HCT116 (cell line): Measurements from ENCODE around the gene METTL17. TPM values are rescaled to one million over a fixed set of nuclear protein-coding genes. Genes with fewer than 3 reads are reported as not detected.

ENCODE experiments used
- ATAC-seq: fragments of 200-7000 bp; cut with Tn5 transposase; 2 replicates; pipeline ENCODE4 v1.9.1; 2020; ENCODE audit warnings: mild to moderate bottlenecking, moderate library complexity
- BruUV-seq: library from RNA; stranded (reverse); fragments of 400-500 nt; replicated peaks from 2 replicates; lab custom pipeline; 2021; lab: Mats Ljungman, UMichigan
- CTCF ChIA-PET: fragments of 300-600 bp; sonication (Branson Sonifier 250); formaldehyde crosslinking; loops from one replicate; lab custom pipeline; 2021; ENCODE audit warnings: antibody characterized with exemption; lab: Charles Lee
- POLR2A ChIA-PET: fragments of 300-600, 350-600 bp; sonication (Branson Sonifier 250); formaldehyde crosslinking; loops from one replicate; lab custom pipeline; 2021; ENCODE audit warnings: antibody characterized with exemption; lab: Charles Lee
- RAD21 ChIA-PET, 2 experiments: fragments of 300-600 bp; sonication (Branson Sonifier 250); formaldehyde crosslinking; loops; one replicate each; lab custom pipeline; 2023; ENCODE audit warnings: low total read pairs in 2 of 2; ENCODE audit not compliant: uncharacterized antibody in 2 of 2, unreplicated experiment in 2 of 2, low non-redundant PET in 1 of 2; lab: Charles Lee
- DNase-seq: peaks from one replicate; pipeline ENCODE4 v3.0.0-alpha.2; 2010; ENCODE audit warnings: low read depth, low spot score
- H2AFZ ChIP-seq: fragments of 200-600 bp; shearing (Covaris generic), sonication (generic); 2 replicates; pipeline ENCODE4 v1.6.1; 2017; ENCODE audit warnings: low read depth, mixed run types, mixed read lengths, antibody characterized with exemption, low read length; ENCODE audit not compliant: poor library complexity, severe bottlenecking
- H3K27ac ChIP-seq: 2 replicates; pipeline ENCODE4 v1.5.1; 2012; ENCODE audit warnings: low read depth, low read length
- H3K27me3 ChIP-seq: fragments of 200-600 bp; sonication (generic); 2 replicates; pipeline ENCODE4 v1.6.1; 2016; ENCODE audit warnings: mixed run types, low read length, mixed read lengths; ENCODE audit not compliant: insufficient read depth
- H3K36me3 ChIP-seq, 2 experiments: fragments of 200-500 bp in 1 of 2; fragments of 200-600 bp in 1 of 2; sonication (Bioruptor generic) in 1 of 2; sonication (generic) in 1 of 2; 2 replicates each; pipeline versions ENCODE4 v1.5.1 to v1.6.1; 2014 to 2016; ENCODE audit warnings: low read length in 2 of 2, inconsistent platforms in 1 of 2, mixed read lengths in 1 of 2, mixed run types in 1 of 2; ENCODE audit not compliant: insufficient read depth in 2 of 2, control insufficient read depth in 1 of 2
- H3K4me1 ChIP-seq, 2 experiments: fragments of 200-600 bp in 1 of 2; sonication (generic) in 1 of 2; 2 replicates each; pipeline versions ENCODE4 v1.5.1 to v1.6.1; 2012 to 2017; ENCODE audit warnings: low read length in 2 of 2, inconsistent platforms in 1 of 2, mild to moderate bottlenecking in 1 of 2, mixed read lengths in 1 of 2, mixed run types in 1 of 2, moderate library complexity in 1 of 2; ENCODE audit not compliant: insufficient read depth in 2 of 2, control insufficient read depth in 1 of 2
- H3K4me2 ChIP-seq: fragments of 200-600 bp; sonication (generic); 2 replicates; pipeline ENCODE4 v1.6.1; 2017; ENCODE audit warnings: mixed run types, low read length, mixed read lengths
- H3K4me3 ChIP-seq, 2 experiments: fragments of 200-600 bp in 1 of 2; sonication (generic) in 1 of 2; replicated peaks in 1 of 2; 2 replicates each; pipeline ENCODE4 v1.5.1; 2011 to 2016; ENCODE audit warnings: low read length in 2 of 2, control low read depth in 1 of 2, low read depth in 1 of 2, mild to moderate bottlenecking in 1 of 2, mixed read lengths in 1 of 2, mixed run types in 1 of 2
- H3K79me2 ChIP-seq: fragments of 200-600 bp; sonication (generic); 2 replicates; pipeline ENCODE4 v1.6.1; 2017; ENCODE audit warnings: mild to moderate bottlenecking, mixed run types, low read length, moderate library complexity, mixed read lengths; ENCODE audit not compliant: insufficient read depth
- H3K9ac ChIP-seq: fragments of 200-600 bp; sonication (generic); 2 replicates; pipeline ENCODE4 v1.6.1; 2016; ENCODE audit warnings: low read length, mixed read lengths
- H3K9me2 ChIP-seq: fragments of 200-600 bp; sonication (generic), shearing (Covaris generic); 2 replicates; pipeline ENCODE4 v1.6.1; 2017; ENCODE audit warnings: mixed run types, mild to moderate bottlenecking, moderate library complexity; ENCODE audit not compliant: insufficient read depth
- H3K9me3 ChIP-seq, 2 experiments: fragments of 200-500 bp in 1 of 2; fragments of 200-600 bp in 1 of 2; sonication (Bioruptor generic) in 1 of 2; sonication (generic) in 1 of 2; 2 replicates each; pipeline ENCODE4 v1.6.1; 2014 to 2017; ENCODE audit warnings: low read length in 2 of 2, mixed read lengths in 2 of 2, inconsistent platforms in 1 of 2, low read depth in 1 of 2, mild to moderate bottlenecking in 1 of 2, mixed run types in 1 of 2, moderate library complexity in 1 of 2; ENCODE audit not compliant: control insufficient read depth in 1 of 2, insufficient read depth in 1 of 2
- H4K20me1 ChIP-seq: fragments of 200-600 bp; sonication (generic), shearing (Covaris generic); 2 replicates; pipeline ENCODE4 v1.6.1; 2017; ENCODE audit warnings: mixed run types, mild to moderate bottlenecking, moderate library complexity; ENCODE audit not compliant: insufficient read depth
- ELF1 ChIP-seq: IDR thresholded peaks from 2 replicates; pipeline ENCODE4 v1.6.1; 2012; ENCODE audit warnings: low read depth, borderline replicate concordance
- POLR2A ChIP-seq: IDR thresholded peaks from 2 replicates; pipeline ENCODE4 v1.7.0; 2011; ENCODE audit warnings: borderline replicate concordance; ENCODE audit not compliant: insufficient read depth, insufficient read length; ENCODE audit errors: extremely low read depth
- SIN3A ChIP-seq: IDR thresholded peaks from 2 replicates; pipeline ENCODE4 v1.6.1; 2012; ENCODE audit warnings: low read depth
- YY1 ChIP-seq: IDR thresholded peaks from 2 replicates; pipeline ENCODE4 v1.6.1; 2011; ENCODE audit warnings: low read length, low read depth, moderate library complexity, mild to moderate bottlenecking; ENCODE audit not compliant: insufficient replicate concordance; ENCODE audit errors: extremely low read depth
- ZNF274 ChIP-seq: fragments of 200-500 bp; sonication (Bioruptor generic); IDR thresholded peaks from 2 replicates; pipeline ENCODE4 v1.6.1; 2014; ENCODE audit warnings: mild to moderate bottlenecking, low read depth, low read length, inconsistent platforms
- intact Hi-C: fragments of 100-400 bp; cut with micrococcal nuclease; formaldehyde crosslinking; loops from 2 replicates; pipeline ENCODE4 v1.10.0; 2022
- total RNA-seq: library from RNA; stranded (reverse); gene quantifications from one replicate; pipeline ENCODE4 v1.2.1, GENCODE V29; 2021; ENCODE audit not compliant: unreplicated experiment
- TF ChIP-seq, protein P1 (sequence below): IDR thresholded peaks from 2 replicates; pipeline ENCODE4 v1.6.1; 2012
- TF ChIP-seq, protein P2 (sequence below): IDR thresholded peaks from 2 replicates; pipeline ENCODE4 v1.6.1; 2012; ENCODE audit warnings: low read depth

The METTL17 gene
- total RNA-seq, 1 experiment from 2014 or later = 93.5 TPM

DNA sequence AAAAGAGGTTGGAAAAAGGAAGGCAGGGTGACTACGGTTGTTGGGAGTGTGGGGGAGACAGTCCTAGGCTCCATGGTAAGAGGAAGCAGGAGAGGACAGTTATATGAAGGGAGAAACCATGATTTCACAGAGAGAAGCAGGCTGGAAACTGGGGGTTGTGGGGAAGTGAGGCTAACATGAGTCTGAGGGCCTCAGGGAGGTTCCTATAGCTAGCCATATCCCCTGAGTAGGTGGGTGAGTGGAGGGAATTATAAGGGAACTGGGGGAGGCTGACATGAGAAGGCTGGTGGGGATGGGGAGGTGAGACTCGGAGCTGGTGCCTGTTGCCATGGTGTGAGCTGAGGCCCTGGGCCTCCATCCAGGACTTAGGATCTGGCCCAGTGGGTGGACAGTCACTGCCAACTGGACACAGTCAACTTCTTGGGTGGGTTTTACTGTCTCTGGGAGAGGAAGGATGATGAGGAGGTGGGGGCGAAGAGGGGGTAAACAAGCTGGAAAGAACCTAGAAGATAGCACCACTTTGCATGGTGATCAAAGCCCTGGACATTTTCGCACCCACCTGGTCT, 43.4 kb downstream of the METTL17 start:
- CTCF ChIA-PET = interaction anchor here (5.2 kb wide), 1 partner anchor 18 kb away, joined by 25 read pairs; no protein-coding TSS in a partner anchor
- Histone ChIP-seq H3K9ac (no peak overlapping the region), H3K9me3 (no peaks in the 10 kb centered on the region), H3K27ac (no peak overlapping the region), H2AFZ (no peak overlapping the region), H3K27me3 (no peaks in the 10 kb centered on the region; the same call in 1 of the 2 replicates), H3K4me2 (no peak overlapping the region), H3K79me2 (no peaks in the 10 kb centered on the region), H3K4me3 (no peak overlapping the region), H3K36me3 (no peaks in the 10 kb centered on the region), H3K9me2 (no peaks in the 10 kb centered on the region), H3K4me1 (peaks cover 0 to 7% of the 10 kb centered on the region in 2 experiments; a peak in 1 of 4 replicates), H4K20me1 (no peaks in the 10 kb centered on the region)
- no peak for TF ChIP-seq YY1
- TF ChIP-seq POLR2A = no peak
- TF ChIP-seq, protein P1, sequence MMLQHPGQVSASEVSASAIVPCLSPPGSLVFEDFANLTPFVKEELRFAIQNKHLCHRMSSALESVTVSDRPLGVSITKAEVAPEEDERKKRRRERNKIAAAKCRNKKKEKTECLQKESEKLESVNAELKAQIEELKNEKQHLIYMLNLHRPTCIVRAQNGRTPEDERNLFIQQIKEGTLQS = no peak
- no peak for TF ChIP-seq ZNF274
- TF ChIP-seq, protein P2, sequence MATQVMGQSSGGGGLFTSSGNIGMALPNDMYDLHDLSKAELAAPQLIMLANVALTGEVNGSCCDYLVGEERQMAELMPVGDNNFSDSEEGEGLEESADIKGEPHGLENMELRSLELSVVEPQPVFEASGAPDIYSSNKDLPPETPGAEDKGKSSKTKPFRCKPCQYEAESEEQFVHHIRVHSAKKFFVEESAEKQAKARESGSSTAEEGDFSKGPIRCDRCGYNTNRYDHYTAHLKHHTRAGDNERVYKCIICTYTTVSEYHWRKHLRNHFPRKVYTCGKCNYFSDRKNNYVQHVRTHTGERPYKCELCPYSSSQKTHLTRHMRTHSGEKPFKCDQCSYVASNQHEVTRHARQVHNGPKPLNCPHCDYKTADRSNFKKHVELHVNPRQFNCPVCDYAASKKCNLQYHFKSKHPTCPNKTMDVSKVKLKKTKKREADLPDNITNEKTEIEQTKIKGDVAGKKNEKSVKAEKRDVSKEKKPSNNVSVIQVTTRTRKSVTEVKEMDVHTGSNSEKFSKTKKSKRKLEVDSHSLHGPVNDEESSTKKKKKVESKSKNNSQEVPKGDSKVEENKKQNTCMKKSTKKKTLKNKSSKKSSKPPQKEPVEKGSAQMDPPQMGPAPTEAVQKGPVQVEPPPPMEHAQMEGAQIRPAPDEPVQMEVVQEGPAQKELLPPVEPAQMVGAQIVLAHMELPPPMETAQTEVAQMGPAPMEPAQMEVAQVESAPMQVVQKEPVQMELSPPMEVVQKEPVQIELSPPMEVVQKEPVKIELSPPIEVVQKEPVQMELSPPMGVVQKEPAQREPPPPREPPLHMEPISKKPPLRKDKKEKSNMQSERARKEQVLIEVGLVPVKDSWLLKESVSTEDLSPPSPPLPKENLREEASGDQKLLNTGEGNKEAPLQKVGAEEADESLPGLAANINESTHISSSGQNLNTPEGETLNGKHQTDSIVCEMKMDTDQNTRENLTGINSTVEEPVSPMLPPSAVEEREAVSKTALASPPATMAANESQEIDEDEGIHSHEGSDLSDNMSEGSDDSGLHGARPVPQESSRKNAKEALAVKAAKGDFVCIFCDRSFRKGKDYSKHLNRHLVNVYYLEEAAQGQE = no peak
- no peak for TF ChIP-seq ELF1
- no peak for TF ChIP-seq SIN3A
- no peak for ATAC-seq
- POLR2A ChIA-PET = no interaction called here
- DNase-seq = no peak
- intact Hi-C loops = no loop called here
- BruUV-seq = no TSS peak
- RAD21 ChIA-PET = no interaction called here
